Measurements from ENCODE around the gene TPM1.

- TF ChIP-seq CTCF (IDR thresholded peaks at IDR 0.05; ENCODE audit: low read depth, low read length, missing input control) (no peak), ATF3 (IDR thresholded peaks at IDR 0.05) (no peak), SP1 (IDR thresholded peaks at IDR 0.05) (peak; percentile 43)
Measured at GRCh38 chr15:63054985-63055384, 12.4 kb downstream of the TPM1 start.

Measured in liver (tissue), 3 donors.